HepG2 (cell line): ENCODE measurements around the gene ZNF582. TPM values are rescaled to one million over a fixed set of nuclear protein-coding genes. Genes with fewer than 3 reads are reported as not detected.

ENCODE experiments used
- AGO2 ChIP-seq: fragments of 200-400 bp; formaldehyde crosslinking; optimal IDR thresholded peaks from 2 replicates; pipeline ENCODE3; 2017; ENCODE audit warnings: mild to moderate bottlenecking, low read depth, low read length, moderate library complexity
- CBX1 ChIP-seq: IDR thresholded peaks from one replicate; pipeline ENCODE4 v1.6.1; 2016; ENCODE audit warnings: antibody characterized with exemption, low read depth
- EED ChIP-seq: sonication (generic); formaldehyde crosslinking; IDR thresholded peaks from 2 replicates; pipeline ENCODE4 v1.5.0; 2020; ENCODE audit warnings: mild to moderate bottlenecking, missing genetic modification reagents
- JARID2 ChIP-seq: sonication (generic); formaldehyde crosslinking; IDR thresholded peaks from 2 replicates; pipeline ENCODE4 v1.8.1; 2023; ENCODE audit warnings: missing genetic modification reagents, inconsistent platforms; ENCODE audit not compliant: insufficient replicate concordance
- KLF9 ChIP-seq: IDR thresholded peaks from 2 replicates; pipeline ENCODE4 v1.6.1; 2016; ENCODE audit warnings: low read depth
- LCORL ChIP-seq, 2 experiments: fragments of 450-650 bp in 1 of 2; sonication (generic) in 1 of 2; formaldehyde crosslinking in 1 of 2; IDR thresholded peaks; 2 replicates each; pipeline versions ENCODE4 v1.5.0 to v1.6.1; 2017 to 2020; ENCODE audit warnings: antibody characterized with exemption in 1 of 2, missing genetic modification reagents in 1 of 2
- NCOA5 ChIP-seq: sonication (generic); formaldehyde crosslinking; IDR thresholded peaks from 2 replicates; pipeline ENCODE4 v1.4.0; 2020; ENCODE audit warnings: missing genetic modification reagents
- SP2 ChIP-seq: sonication (generic); formaldehyde crosslinking; IDR thresholded peaks from 2 replicates; pipeline ENCODE4 v1.5.1; 2020; ENCODE audit warnings: mild to moderate bottlenecking, missing genetic modification reagents
- TCF12 ChIP-seq, 2 experiments: fragments of 450-650 bp in 1 of 2; sonication (generic) in 1 of 2; formaldehyde crosslinking in 1 of 2; IDR thresholded peaks; 2 replicates each; pipeline versions ENCODE4 v1.6.1 to v1.8.0; 2017 to 2022; ENCODE audit warnings: antibody characterized with exemption in 1 of 2, mild to moderate bottlenecking in 1 of 2, missing genetic modification reagents in 1 of 2, moderate library complexity in 1 of 2
- ZFYVE20 ChIP-seq: sonication (generic); formaldehyde crosslinking; IDR thresholded peaks from 2 replicates; pipeline ENCODE4 v1.8.0; 2023; ENCODE audit warnings: low read depth, mild to moderate bottlenecking, moderate library complexity, missing genetic modification reagents, borderline replicate concordance
- ZNF274 ChIP-seq: sonication (generic); formaldehyde crosslinking; IDR thresholded peaks from 2 replicates; pipeline ENCODE4 v1.5.1; 2020; ENCODE audit warnings: mild to moderate bottlenecking, missing genetic modification reagents
- ZNF296 ChIP-seq: sonication (generic); formaldehyde crosslinking; conservative IDR thresholded peaks from 2 replicates; pipeline ENCODE4 v1.5.0; 2020; ENCODE audit warnings: mild to moderate bottlenecking, missing genetic modification reagents
- ZNF660 ChIP-seq: sonication (generic); formaldehyde crosslinking; IDR thresholded peaks from 2 replicates; pipeline ENCODE4 v1.5.1; 2020; ENCODE audit warnings: mild to moderate bottlenecking, low read depth, missing genetic modification reagents, borderline replicate concordance
- ZNF740 ChIP-seq: sonication (generic); formaldehyde crosslinking; IDR thresholded peaks from 2 replicates; pipeline ENCODE4 v1.4.0; 2020; ENCODE audit warnings: missing genetic modification reagents
- ZNF75D ChIP-seq: sonication (generic); formaldehyde crosslinking; IDR thresholded peaks from 2 replicates; pipeline ENCODE4 v1.8.1; 2023; ENCODE audit warnings: missing genetic modification reagents, mild to moderate bottlenecking, borderline replicate concordance
- ZSCAN22 ChIP-seq: sonication (generic); formaldehyde crosslinking; IDR thresholded peaks from 2 replicates; pipeline ENCODE4 v1.4.0; 2020; ENCODE audit warnings: mild to moderate bottlenecking, missing genetic modification reagents
- polyA plus RNA-seq, 8 experiments: library from polyadenylated mRNA; depleted of rRNA in 3 of 8; stranded (reverse) in 7 of 8; unstranded in 1 of 8; fragments of >200 nt; fragmentation: Illumina TruSeq in 4 of 8; extraction: Trizol in 4 of 8; gene quantifications; 2 replicates each; pipeline versions ENCODE4 v1.2.1 to v1.2.3, GENCODE V29; 2011 to 2016; ENCODE audit warnings: low read depth in 4 of 8, missing spikeins in 1 of 8, mixed read lengths in 1 of 8; ENCODE audit not compliant: insufficient read depth in 1 of 8
- total RNA-seq, 5 experiments: library from RNA; depleted of rRNA; stranded (reverse); fragments of >200 nt; fragmentation: Illumina TruSeq; extraction: Trizol; gene quantifications; 2 replicates each; pipeline ENCODE4 v1.2.3, GENCODE V29; 2016; ENCODE audit warnings: low read depth in 1 of 5
- TF ChIP-seq, protein P1 (sequence below): sonication (generic); formaldehyde crosslinking; IDR thresholded peaks from 2 replicates; pipeline ENCODE4 v1.4.0; 2020; ENCODE audit warnings: missing genetic modification reagents
- TF ChIP-seq, protein P2 (sequence below): sonication (generic); formaldehyde crosslinking; IDR thresholded peaks from 2 replicates; pipeline ENCODE4 v1.4.0; 2020; ENCODE audit warnings: missing genetic modification reagents
- TF ChIP-seq, protein P3 (sequence below): sonication (generic); formaldehyde crosslinking; IDR thresholded peaks from 2 replicates; pipeline ENCODE4 v1.4.0; 2020; ENCODE audit warnings: mild to moderate bottlenecking, low read depth, missing genetic modification reagents

Gene ZNF582
- total and polyA plus RNA-seq, 2 of the 13 experiments (the other 11 are each of a cell fraction or from before 2014, with no cell fraction given), result 0.83 to 1.6 TPM

- TF ChIP-seq, protein P1, sequence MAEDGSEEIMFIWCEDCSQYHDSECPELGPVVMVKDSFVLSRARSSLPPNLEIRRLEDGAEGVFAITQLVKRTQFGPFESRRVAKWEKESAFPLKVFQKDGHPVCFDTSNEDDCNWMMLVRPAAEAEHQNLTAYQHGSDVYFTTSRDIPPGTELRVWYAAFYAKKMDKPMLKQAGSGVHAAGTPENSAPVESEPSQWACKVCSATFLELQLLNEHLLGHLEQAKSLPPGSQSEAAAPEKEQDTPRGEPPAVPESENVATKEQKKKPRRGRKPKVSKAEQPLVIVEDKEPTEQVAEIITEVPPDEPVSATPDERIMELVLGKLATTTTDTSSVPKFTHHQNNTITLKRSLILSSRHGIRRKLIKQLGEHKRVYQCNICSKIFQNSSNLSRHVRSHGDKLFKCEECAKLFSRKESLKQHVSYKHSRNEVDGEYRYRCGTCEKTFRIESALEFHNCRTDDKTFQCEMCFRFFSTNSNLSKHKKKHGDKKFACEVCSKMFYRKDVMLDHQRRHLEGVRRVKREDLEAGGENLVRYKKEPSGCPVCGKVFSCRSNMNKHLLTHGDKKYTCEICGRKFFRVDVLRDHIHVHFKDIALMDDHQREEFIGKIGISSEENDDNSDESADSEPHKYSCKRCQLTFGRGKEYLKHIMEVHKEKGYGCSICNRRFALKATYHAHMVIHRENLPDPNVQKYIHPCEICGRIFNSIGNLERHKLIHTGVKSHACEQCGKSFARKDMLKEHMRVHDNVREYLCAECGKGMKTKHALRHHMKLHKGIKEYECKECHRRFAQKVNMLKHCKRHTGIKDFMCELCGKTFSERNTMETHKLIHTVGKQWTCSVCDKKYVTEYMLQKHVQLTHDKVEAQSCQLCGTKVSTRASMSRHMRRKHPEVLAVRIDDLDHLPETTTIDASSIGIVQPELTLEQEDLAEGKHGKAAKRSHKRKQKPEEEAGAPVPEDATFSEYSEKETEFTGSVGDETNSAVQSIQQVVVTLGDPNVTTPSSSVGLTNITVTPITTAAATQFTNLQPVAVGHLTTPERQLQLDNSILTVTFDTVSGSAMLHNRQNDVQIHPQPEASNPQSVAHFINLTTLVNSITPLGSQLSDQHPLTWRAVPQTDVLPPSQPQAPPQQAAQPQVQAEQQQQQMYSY, result peak; percentile 46; the same call in 1 of the 2 replicates
- no peak for TF ChIP-seq ZFYVE20
- TF ChIP-seq, protein P2, sequence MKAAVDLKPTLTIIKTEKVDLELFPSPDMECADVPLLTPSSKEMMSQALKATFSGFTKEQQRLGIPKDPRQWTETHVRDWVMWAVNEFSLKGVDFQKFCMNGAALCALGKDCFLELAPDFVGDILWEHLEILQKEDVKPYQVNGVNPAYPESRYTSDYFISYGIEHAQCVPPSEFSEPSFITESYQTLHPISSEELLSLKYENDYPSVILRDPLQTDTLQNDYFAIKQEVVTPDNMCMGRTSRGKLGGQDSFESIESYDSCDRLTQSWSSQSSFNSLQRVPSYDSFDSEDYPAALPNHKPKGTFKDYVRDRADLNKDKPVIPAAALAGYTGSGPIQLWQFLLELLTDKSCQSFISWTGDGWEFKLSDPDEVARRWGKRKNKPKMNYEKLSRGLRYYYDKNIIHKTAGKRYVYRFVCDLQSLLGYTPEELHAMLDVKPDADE (CRISPR knock-in tag), result no peak
- no peak for TF ChIP-seq SP2 (CRISPR knock-in tag)
- TF ChIP-seq EED, result no peak
- TF ChIP-seq ZNF274 (CRISPR knock-in tag), result peak; percentile 80
- no peak for TF ChIP-seq ZNF75D (CRISPR knock-in tag)
- TF ChIP-seq NCOA5 (CRISPR knock-in tag), result no peak
- no peak for TF ChIP-seq TCF12 (IDR thresholded peaks at IDR 0.05)
- no peak for TF ChIP-seq TCF12 (CRISPR knock-in tag; IDR thresholded peaks at IDR 0.05)
- TF ChIP-seq KLF9 (CRISPR knock-in tag), result no peak
- TF ChIP-seq, protein P3, sequence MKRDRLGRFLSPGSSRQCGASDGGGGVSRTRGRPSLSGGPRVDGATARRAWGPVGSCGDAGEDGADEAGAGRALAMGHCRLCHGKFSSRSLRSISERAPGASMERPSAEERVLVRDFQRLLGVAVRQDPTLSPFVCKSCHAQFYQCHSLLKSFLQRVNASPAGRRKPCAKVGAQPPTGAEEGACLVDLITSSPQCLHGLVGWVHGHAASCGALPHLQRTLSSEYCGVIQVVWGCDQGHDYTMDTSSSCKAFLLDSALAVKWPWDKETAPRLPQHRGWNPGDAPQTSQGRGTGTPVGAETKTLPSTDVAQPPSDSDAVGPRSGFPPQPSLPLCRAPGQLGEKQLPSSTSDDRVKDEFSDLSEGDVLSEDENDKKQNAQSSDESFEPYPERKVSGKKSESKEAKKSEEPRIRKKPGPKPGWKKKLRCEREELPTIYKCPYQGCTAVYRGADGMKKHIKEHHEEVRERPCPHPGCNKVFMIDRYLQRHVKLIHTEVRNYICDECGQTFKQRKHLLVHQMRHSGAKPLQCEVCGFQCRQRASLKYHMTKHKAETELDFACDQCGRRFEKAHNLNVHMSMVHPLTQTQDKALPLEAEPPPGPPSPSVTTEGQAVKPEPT (CRISPR knock-in tag), result no peak
- peak; percentile 46 for TF ChIP-seq AGO2
- TF ChIP-seq JARID2 (CRISPR knock-in tag), result no peak
- no peak for TF ChIP-seq LCORL (IDR thresholded peaks at IDR 0.05)
- 0 out of 2 replicates have a peak, but pooled peaks have one; percentile 21 for TF ChIP-seq LCORL (CRISPR knock-in tag; IDR thresholded peaks at IDR 0.05)
- no peak for TF ChIP-seq ZNF660 (CRISPR knock-in tag)
- no peak for TF ChIP-seq ZNF740 (CRISPR knock-in tag)
- TF ChIP-seq ZNF296 (CRISPR knock-in tag), result no peak
- no peak for TF ChIP-seq ZSCAN22
- peak; percentile 40 for TF ChIP-seq CBX1
Measured at GRCh38 chr19:56367829-56368711, 25.3 kb downstream of the ZNF582 start (continued).
